Neural crest cell (in vitro differentiated cells): Measurements from ENCODE around the gene ARHGAP6. TPM values are rescaled to one million over a fixed set of nuclear protein-coding genes. Genes with fewer than 3 reads are reported as not detected.

Experiments used
- DNase-seq: peaks from one replicate; pipeline ENCODE4 v3.0.0; 2021; ENCODE audit warnings: low read depth, mixed read lengths, low spot score
- H3K27ac Mint-ChIP-seq: one replicate; pipeline ENCODE4 v1.8.0; 2021; ENCODE audit warnings: mild to moderate bottlenecking, mixed read lengths; ENCODE audit not compliant: unreplicated experiment
- H3K27me3 Mint-ChIP-seq: 2 replicates; pipeline ENCODE4 v1.8.0; 2021; ENCODE audit warnings: low read depth, mild to moderate bottlenecking, mixed read lengths
- H3K36me3 Mint-ChIP-seq: 2 replicates; pipeline ENCODE4 v1.8.0; 2021; ENCODE audit warnings: low read depth, mild to moderate bottlenecking, mixed read lengths
- H3K4me1 Mint-ChIP-seq: 2 replicates; pipeline ENCODE4 v1.8.0; 2021; ENCODE audit warnings: mixed read lengths
- H3K4me3 Mint-ChIP-seq: one replicate; pipeline ENCODE4 v1.8.0; 2021; ENCODE audit warnings: mild to moderate bottlenecking, mixed read lengths
- H3K9me3 Mint-ChIP-seq: 2 replicates; pipeline ENCODE4 v1.8.0; 2021; ENCODE audit warnings: mixed read lengths
- CTCF ChIP-seq: fragments of 200-600 bp; sonication (generic); conservative IDR thresholded peaks from 2 replicates; pipeline ENCODE4 v1.5.0; 2021; ENCODE audit warnings: antibody characterized with exemption, mild to moderate bottlenecking
- total RNA-seq: library from RNA; stranded (reverse); gene quantifications from 2 replicates; pipeline ENCODE4 v1.2.1, GENCODE V29; 2021

Gene ARHGAP6
- total RNA-seq, 1 donor from 2014 or later = 2.7 TPM

- H3K4me1 Mint-ChIP-seq = peaks cover 13% of the 10 kb centered on the region
- TF ChIP-seq CTCF = no peak
- H3K9me3 Mint-ChIP-seq = no peaks in the 10 kb centered on the region
- no peak overlapping the region for H3K4me3 Mint-ChIP-seq
- no peak overlapping the region for H3K27ac Mint-ChIP-seq
- no peak for DNase-seq
- no peaks in the 10 kb centered on the region for H3K27me3 Mint-ChIP-seq
- H3K36me3 Mint-ChIP-seq = no peaks in the 10 kb centered on the region
These were observed 527.0 kb downstream of the ARHGAP6 start for GRCh38 chrX:11138498-11139390.

GRCh38 chrX:11137543-11138139, 528.1 kb downstream of the ARHGAP6 start:
- Mint-ChIP-seq H3K36me3 (no peaks in the 10 kb centered on the region), H3K4me1 (peaks cover 13% of the 10 kb centered on the region), H3K27me3 (no peaks in the 10 kb centered on the region), H3K27ac (no peak overlapping the region), H3K4me3 (no peak overlapping the region), H3K9me3 (no peaks in the 10 kb centered on the region)
- DNase-seq = no peak
- peak; percentile 82 for TF ChIP-seq CTCF

GRCh38 chrX:11135564-11136185, 530.0 kb downstream of the ARHGAP6 start:
- Mint-ChIP-seq H3K27ac (no peak overlapping the region), H3K36me3 (no peaks in the 10 kb centered on the region), H3K4me3 (no peak overlapping the region), H3K27me3 (no peaks in the 10 kb centered on the region), H3K9me3 (no peaks in the 10 kb centered on the region), H3K4me1 (peaks cover 13% of the 10 kb centered on the region)
- DNase-seq = no peak
- no peak for TF ChIP-seq CTCF

GRCh38 chrX:11131146-11131545, 534.6 kb downstream of the ARHGAP6 start:
- DNase-seq = no peak
- Mint-ChIP-seq H3K9me3 (peaks cover 4% of the 10 kb centered on the region), H3K4me1 (peaks cover 7% of the 10 kb centered on the region), H3K27ac (no peak overlapping the region), H3K4me3 (no peak overlapping the region), H3K27me3 (no peaks in the 10 kb centered on the region), H3K36me3 (peaks cover 3% of the 10 kb centered on the region)
- no peak for TF ChIP-seq CTCF

- no peak overlapping the region for H3K4me3 Mint-ChIP-seq
- H3K4me1 Mint-ChIP-seq = no peaks in the 10 kb centered on the region
- H3K9me3 Mint-ChIP-seq = peaks cover 4% of the 10 kb centered on the region
- no peak for DNase-seq
- H3K27ac Mint-ChIP-seq = no peak overlapping the region
- no peaks in the 10 kb centered on the region for H3K27me3 Mint-ChIP-seq
- H3K36me3 Mint-ChIP-seq = peaks cover 3% of the 10 kb centered on the region
- no peak for TF ChIP-seq CTCF
These were observed 535.6 kb downstream of the ARHGAP6 start for GRCh38 chrX:11130136-11130535.
